WTC11 (cell line): ENCODE measurements around the gene DGLUCY. TPM values are rescaled to one million over a fixed set of nuclear protein-coding genes. Genes with fewer than 3 reads are reported as not detected.
A peak's percentile ranks its signal among the peaks of the same experiment; 100 is the strongest.

Experiments used
- ATAC-seq: fragments of 200-7000 bp; cut with Tn5 transposase; 2 replicates; pipeline ENCODE4 v1.10.0; 2021; ENCODE audit warnings: mild to moderate bottlenecking, moderate library complexity
- CTCF ChIA-PET: fragments of 300-600 bp; sonication (Branson Sonifier 250); formaldehyde crosslinking; loops from one replicate; lab custom pipeline; 2021; ENCODE audit warnings: antibody characterized with exemption; lab: Charles Lee
- POLR2A ChIA-PET: fragments of 350-600 bp; sonication (Branson Sonifier 250); formaldehyde crosslinking; loops from one replicate; lab custom pipeline; 2021; ENCODE audit warnings: antibody characterized with exemption; lab: Charles Lee
- DNase-seq: peaks from one replicate; pipeline ENCODE4 v3.0.0; 2021; ENCODE audit warnings: low spot score
- H3K27ac Mint-ChIP-seq: 2 replicates; pipeline ENCODE4 v1.8.0; 2021; ENCODE audit warnings: mixed read lengths
- H3K27me3 Mint-ChIP-seq: 2 replicates; pipeline ENCODE4 v1.8.0; 2021; ENCODE audit warnings: low read depth, mild to moderate bottlenecking, moderate library complexity, mixed read lengths
- H3K36me3 Mint-ChIP-seq: 2 replicates; pipeline ENCODE4 v1.8.0; 2021; ENCODE audit warnings: mixed read lengths
- H3K4me1 Mint-ChIP-seq: 2 replicates; pipeline ENCODE4 v1.8.0; 2022; ENCODE audit warnings: mixed read lengths
- H3K4me3 Mint-ChIP-seq: 2 replicates; pipeline ENCODE4 v1.8.0; 2021; ENCODE audit warnings: mild to moderate bottlenecking, moderate library complexity, mixed read lengths
- H3K9me3 Mint-ChIP-seq: 2 replicates; pipeline ENCODE4 v1.8.0; 2021; ENCODE audit warnings: mixed read lengths
- ATF2 ChIP-seq: sonication (generic); formaldehyde crosslinking; IDR thresholded peaks from 2 replicates; pipeline ENCODE4 v1.8.1; 2022; ENCODE audit warnings: low read depth, missing genetic modification reagents, borderline replicate concordance
- CBFB ChIP-seq: sonication (generic); formaldehyde crosslinking; IDR thresholded peaks from 2 replicates; pipeline ENCODE4 v1.8.1; 2022; ENCODE audit warnings: mild to moderate bottlenecking, low read depth, missing genetic modification reagents
- CDX4 ChIP-seq: fragments of 250-450 bp; sonication (Bioruptor Pico); IDR thresholded peaks from 2 replicates; pipeline ENCODE4 v1.9.0; 2021; ENCODE audit warnings: moderate library complexity, mild to moderate bottlenecking, inconsistent platforms, borderline replicate concordance
- CTCF ChIP-seq: fragments of 200-600 bp; IDR thresholded peaks from 2 replicates; pipeline ENCODE4 v1.8.0; 2022; ENCODE audit warnings: antibody characterized with exemption
- E2F1 ChIP-seq: sonication (generic); formaldehyde crosslinking; IDR thresholded peaks from 2 replicates; pipeline ENCODE4 v1.8.0; 2022; ENCODE audit warnings: mild to moderate bottlenecking, missing genetic modification reagents
- E2F4 ChIP-seq: sonication (generic); formaldehyde crosslinking; IDR thresholded peaks from 2 replicates; pipeline ENCODE4 v1.8.1; 2022; ENCODE audit warnings: low read depth, mild to moderate bottlenecking, moderate library complexity, missing genetic modification reagents, borderline replicate concordance
- FOXP1 ChIP-seq: sonication (generic); formaldehyde crosslinking; IDR thresholded peaks from 2 replicates; pipeline ENCODE4 v1.8.0; 2022; ENCODE audit warnings: missing genetic modification reagents, mild to moderate bottlenecking, moderate library complexity, borderline replicate concordance
- GRHL2 ChIP-seq: fragments of 250-450 bp; sonication (Bioruptor Pico); IDR thresholded peaks from 2 replicates; pipeline ENCODE4 v1.8.0; 2022; ENCODE audit warnings: mild to moderate bottlenecking, moderate library complexity; ENCODE audit not compliant: insufficient replicate concordance, severe bottlenecking
- GTF2I ChIP-seq: fragments of 250-450 bp; sonication (Bioruptor Pico); conservative IDR thresholded peaks from 2 replicates; pipeline ENCODE4 v1.4.0; 2021; ENCODE audit warnings: mild to moderate bottlenecking
- MLX ChIP-seq: sonication (generic); formaldehyde crosslinking; IDR thresholded peaks from 2 replicates; pipeline ENCODE4 v1.8.1; 2023; ENCODE audit warnings: mild to moderate bottlenecking, missing genetic modification reagents, moderate library complexity
- RELA ChIP-seq: sonication (generic); formaldehyde crosslinking; IDR thresholded peaks from 2 replicates; pipeline ENCODE4 v1.8.1; 2022; ENCODE audit warnings: missing genetic modification reagents, mild to moderate bottlenecking, borderline replicate concordance
- SMAD3 ChIP-seq: sonication (generic); formaldehyde crosslinking; IDR thresholded peaks from 2 replicates; pipeline ENCODE4 v1.8.0; 2022; ENCODE audit warnings: missing genetic modification reagents, mild to moderate bottlenecking, borderline replicate concordance
- SMAD4 ChIP-seq: sonication (generic); formaldehyde crosslinking; IDR thresholded peaks from 2 replicates; pipeline ENCODE4 v1.8.0; 2022; ENCODE audit warnings: mild to moderate bottlenecking, missing genetic modification reagents
- USF2 ChIP-seq: sonication (generic); formaldehyde crosslinking; IDR thresholded peaks from 2 replicates; pipeline ENCODE4 v1.8.1; 2023; ENCODE audit warnings: mild to moderate bottlenecking, missing genetic modification reagents, moderate library complexity
- ZNF121 ChIP-seq: sonication (generic); formaldehyde crosslinking; IDR thresholded peaks from 2 replicates; pipeline ENCODE4 v1.8.0; 2023; ENCODE audit warnings: missing genetic modification reagents
- ZNF671 ChIP-seq: fragments of 250-450 bp; sonication (Bioruptor Pico); IDR thresholded peaks from 2 replicates; pipeline ENCODE4 v1.8.0; 2021; ENCODE audit warnings: mild to moderate bottlenecking
- ZSCAN18 ChIP-seq: fragments of 250-450 bp; sonication (Bioruptor Pico); IDR thresholded peaks from 2 replicates; pipeline ENCODE4 v2.1.2; 2022; ENCODE audit warnings: mild to moderate bottlenecking, moderate library complexity
- total RNA-seq: library from RNA; stranded (reverse); gene quantifications from 3 replicates; pipeline ENCODE4 v1.2.3, GENCODE V29; 2021

Gene DGLUCY
- total RNA-seq, 1 experiment from 2014 or later: 35.4 TPM

GRCh38 chr14:91138511-91139359, 24.9 kb downstream of the DGLUCY start:
- H3K9me3 Mint-ChIP-seq: no peaks in the 10 kb centered on the region
- TF ChIP-seq CTCF (peak; percentile 29), E2F1 (CRISPR knock-in tag) (no peak)
- DNase-seq (peak; percentile 47), ATAC-seq (peak; percentile 43)
- ChIA-PET CTCF (interaction anchor here (0.6 to 3.2 kb wide), 18 partner anchors 12 to 237 kb away, joined by 3 to 17 read pairs (median 4); partner anchors contain the start of genes DGLUCY and RPS6KA5), POLR2A (no interaction called here)
- no peaks in the 10 kb centered on the region for H3K27me3 Mint-ChIP-seq
- peaks cover 4% of the 10 kb centered on the region; the same call in 1 of the 2 replicates for H3K36me3 Mint-ChIP-seq
- H3K4me1 Mint-ChIP-seq: peaks cover 18% of the 10 kb centered on the region
- H3K27ac Mint-ChIP-seq: peak overlapping the region; percentile 54; the same call in 1 of the 2 replicates
- H3K4me3 Mint-ChIP-seq: no peak overlapping the region

GRCh38 chr14:91139776-91140175, 25.9 kb downstream of the DGLUCY start:
- CTCF ChIA-PET: interaction anchor here (0.6 to 3.2 kb wide), 7 partner anchors 11 to 237 kb away, joined by 3 to 17 read pairs (median 4); partner anchors contain the start of genes DGLUCY and RPS6KA5
- TF ChIP-seq SMAD3 (CRISPR knock-in tag): no peak
- no peak for TF ChIP-seq ATF2
- TF ChIP-seq USF2 (CRISPR knock-in tag): peak; percentile 65
- POLR2A ChIA-PET: no interaction called here
- no peak overlapping the region for H3K4me3 Mint-ChIP-seq
- no peaks in the 10 kb centered on the region for H3K9me3 Mint-ChIP-seq
- peaks cover 4% of the 10 kb centered on the region; the same call in 1 of the 2 replicates for H3K36me3 Mint-ChIP-seq
- ATAC-seq: no peak
- no peak overlapping the region; the same call in 1 of the 2 replicates for H3K27ac Mint-ChIP-seq
- DNase-seq: no peak
- H3K27me3 Mint-ChIP-seq: no peaks in the 10 kb centered on the region
- peaks cover 18% of the 10 kb centered on the region for H3K4me1 Mint-ChIP-seq

GRCh38 chr14:91140672-91141071, 26.8 kb downstream of the DGLUCY start:
- ChIA-PET CTCF (interaction anchor here (1.2 to 3.2 kb wide), 2 partner anchors 26 to 238 kb away, joined by 9 to 17 read pairs; partner anchors contain the start of gene DGLUCY), POLR2A (no interaction called here)
- Mint-ChIP-seq H3K27ac (no peak overlapping the region), H3K27me3 (no peaks in the 10 kb centered on the region), H3K9me3 (no peaks in the 10 kb centered on the region), H3K4me1 (peaks cover 18% of the 10 kb centered on the region), H3K4me3 (no peak overlapping the region), H3K36me3 (peaks cover 5% of the 10 kb centered on the region; the same call in 1 of the 2 replicates)
- DNase-seq (peak; percentile 49), ATAC-seq (peak; percentile 95)
- TF ChIP-seq ZNF671 (CRISPR knock-in tag) (no peak), CBFB (no peak), E2F4 (CRISPR knock-in tag) (no peak), ZNF121 (CRISPR knock-in tag) (no peak), SMAD4 (CRISPR knock-in tag) (no peak), MLX (CRISPR knock-in tag) (no peak), GRHL2 (CRISPR knock-in tag) (no peak), CDX4 (CRISPR knock-in tag) (no peak), GTF2I (CRISPR knock-in tag) (no peak), RELA (CRISPR knock-in tag) (no peak), FOXP1 (CRISPR knock-in tag) (no peak), ZSCAN18 (no peak)
